ENCODE results near the gene GPRIN2.

The GPRIN2 gene

GRCh38 chr10:46548498-46549090 lies 7.9 kb downstream of the GPRIN2 start:
- no peak for DNase-seq (ENCODE audit: low read depth)

- DNase-seq (ENCODE audit: low read depth) = no peak
These were observed 8.6 kb downstream of the GPRIN2 start for GRCh38 chr10:46547541-46548497.

GRCh38 chr10:46546591-46547540 lies 9.6 kb downstream of the GPRIN2 start:
- no peak for DNase-seq (ENCODE audit: low read depth)

GRCh38 chr10:46545861-46546590 lies 10.4 kb downstream of the GPRIN2 start:
- DNase-seq (ENCODE audit: low read depth) = no peak

GRCh38 chr10:46544989-46545791 lies 11.3 kb downstream of the GPRIN2 start:
- no peak for DNase-seq (ENCODE audit: low read depth)

- no peak for DNase-seq (ENCODE audit: low read depth)
These were observed 12.7 kb downstream of the GPRIN2 start for GRCh38 chr10:46543466-46544377.

GRCh38 chr10:46542567-46543465 lies 13.6 kb downstream of the GPRIN2 start:
- DNase-seq (ENCODE audit: low read depth) = no peak

- DNase-seq (ENCODE audit: low read depth) = no peak
These were observed 14.5 kb downstream of the GPRIN2 start for GRCh38 chr10:46541735-46542566.

- no peak for DNase-seq (ENCODE audit: low read depth)
These were observed 15.3 kb downstream of the GPRIN2 start for GRCh38 chr10:46541017-46541661.

- no peak for DNase-seq (ENCODE audit: low read depth)
These were observed 15.9 kb downstream of the GPRIN2 start for GRCh38 chr10:46540412-46541016.

- no peak for DNase-seq (ENCODE audit: low read depth)
These were observed 16.7 kb downstream of the GPRIN2 start for GRCh38 chr10:46539596-46540411.

GRCh38 chr10:46538717-46539426 lies 17.6 kb downstream of the GPRIN2 start:
- no peak for DNase-seq (ENCODE audit: low read depth)

GRCh38 chr10:46538155-46538554 lies 18.3 kb downstream of the GPRIN2 start:
- DNase-seq (ENCODE audit: low read depth) = no peak

GRCh38 chr10:46537309-46537708 lies 19.1 kb downstream of the GPRIN2 start:
- DNase-seq (ENCODE audit: low read depth) = no peak

GRCh38 chr10:46536781-46537180 lies 19.7 kb downstream of the GPRIN2 start:
- no peak for DNase-seq (ENCODE audit: low read depth)
